Retinal pigment epithelial cell (primary cell): Measurements from ENCODE around the gene KCNN3.

Experiments used
- DNase-seq: peaks from one replicate; pipeline ENCODE4 v3.0.0-alpha.2; 2010; ENCODE audit warnings: low read depth
- H3K4me3 ChIP-seq: 2 replicates; pipeline ENCODE4 v1.5.1; 2011; ENCODE audit warnings: mild to moderate bottlenecking, low read length, control low read depth, moderate library complexity
- TF ChIP-seq, protein P1 (sequence below): conservative IDR thresholded peaks from 2 replicates; pipeline ENCODE4 v1.5.1; 2011; ENCODE audit warnings: low read depth, low read length, control low read depth, inconsistent platforms

Gene KCNN3

DNA sequence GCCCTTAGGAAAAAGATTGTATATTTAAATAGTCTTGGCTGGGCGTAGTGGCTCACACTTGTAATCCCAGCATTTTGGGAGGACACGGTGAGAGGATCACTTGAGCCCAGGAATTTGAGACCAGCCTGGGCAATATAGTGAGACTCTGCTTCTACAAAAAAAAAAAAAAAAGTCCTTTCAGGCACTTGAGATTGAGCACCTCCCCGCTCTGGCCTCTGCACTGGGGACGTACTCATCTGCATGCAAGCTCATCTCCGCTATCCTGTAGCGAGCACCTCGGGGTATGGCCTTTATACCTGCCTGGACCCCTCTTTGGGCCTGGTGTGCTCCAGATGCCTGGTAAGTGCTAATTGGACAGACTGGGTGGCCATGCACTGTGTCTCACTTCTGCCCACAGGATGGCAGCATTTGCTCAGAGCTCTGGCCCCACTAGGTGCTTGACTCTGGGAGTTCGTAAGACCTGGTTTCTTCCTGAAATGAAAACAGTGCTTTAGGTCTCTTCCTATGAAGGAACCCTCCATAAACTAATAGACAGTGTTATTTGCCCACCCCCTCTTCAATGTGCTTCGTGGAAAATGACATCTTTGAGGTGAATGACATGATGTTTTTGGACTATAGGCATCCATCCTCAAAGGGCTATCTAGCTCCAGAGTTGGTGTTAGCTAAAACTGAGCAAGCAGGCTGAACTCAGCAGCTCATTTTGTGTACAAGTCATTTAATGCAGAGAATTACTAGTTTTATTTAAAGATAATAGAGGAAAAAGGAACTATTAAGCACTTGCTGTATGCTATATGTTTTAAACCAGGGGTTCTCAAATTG lies 200.4 kb downstream of the KCNN3 start:
- TF ChIP-seq, protein P1, sequence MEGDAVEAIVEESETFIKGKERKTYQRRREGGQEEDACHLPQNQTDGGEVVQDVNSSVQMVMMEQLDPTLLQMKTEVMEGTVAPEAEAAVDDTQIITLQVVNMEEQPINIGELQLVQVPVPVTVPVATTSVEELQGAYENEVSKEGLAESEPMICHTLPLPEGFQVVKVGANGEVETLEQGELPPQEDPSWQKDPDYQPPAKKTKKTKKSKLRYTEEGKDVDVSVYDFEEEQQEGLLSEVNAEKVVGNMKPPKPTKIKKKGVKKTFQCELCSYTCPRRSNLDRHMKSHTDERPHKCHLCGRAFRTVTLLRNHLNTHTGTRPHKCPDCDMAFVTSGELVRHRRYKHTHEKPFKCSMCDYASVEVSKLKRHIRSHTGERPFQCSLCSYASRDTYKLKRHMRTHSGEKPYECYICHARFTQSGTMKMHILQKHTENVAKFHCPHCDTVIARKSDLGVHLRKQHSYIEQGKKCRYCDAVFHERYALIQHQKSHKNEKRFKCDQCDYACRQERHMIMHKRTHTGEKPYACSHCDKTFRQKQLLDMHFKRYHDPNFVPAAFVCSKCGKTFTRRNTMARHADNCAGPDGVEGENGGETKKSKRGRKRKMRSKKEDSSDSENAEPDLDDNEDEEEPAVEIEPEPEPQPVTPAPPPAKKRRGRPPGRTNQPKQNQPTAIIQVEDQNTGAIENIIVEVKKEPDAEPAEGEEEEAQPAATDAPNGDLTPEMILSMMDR: peak; percentile 92
- DNase-seq: peak; percentile 39
- H3K4me3 ChIP-seq: no peak overlapping the region

DNA sequence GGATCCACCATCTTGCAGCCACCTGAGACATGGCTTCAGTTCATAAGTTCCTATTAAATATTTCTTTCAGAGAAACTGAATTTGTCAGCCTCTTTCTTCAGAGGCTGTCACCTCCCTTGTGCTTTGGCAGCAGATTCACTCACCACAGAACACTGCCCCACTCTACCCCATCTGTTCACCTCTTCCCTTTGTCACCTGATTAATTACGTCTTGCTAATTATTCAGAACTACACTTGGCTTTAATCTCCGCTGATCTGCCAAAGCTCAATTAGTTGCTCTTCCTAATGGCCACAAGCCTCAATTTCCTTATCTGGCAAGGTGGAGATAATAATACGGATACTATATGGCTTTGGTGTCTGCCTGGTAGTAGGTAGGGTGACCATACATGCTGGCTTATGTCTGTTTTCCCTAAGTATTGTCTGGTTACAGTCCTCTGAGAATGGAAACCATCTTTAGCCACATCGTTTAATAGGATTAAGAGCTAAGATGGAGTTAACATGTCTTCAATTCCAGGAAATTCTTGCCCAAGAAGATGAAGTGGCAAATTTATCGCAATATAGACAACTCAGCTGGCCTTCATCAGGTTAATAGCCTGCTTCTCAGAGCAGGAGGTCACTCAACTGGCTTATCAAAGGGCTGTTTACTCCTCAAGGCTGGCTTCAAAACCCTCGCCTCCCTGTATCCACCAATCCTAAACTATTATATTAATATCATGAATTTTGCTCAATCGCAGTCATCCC lies 203.9 kb downstream of the KCNN3 start:
- no peak for DNase-seq
- TF ChIP-seq, protein P1: no peak
- no peak overlapping the region for H3K4me3 ChIP-seq

DNA sequence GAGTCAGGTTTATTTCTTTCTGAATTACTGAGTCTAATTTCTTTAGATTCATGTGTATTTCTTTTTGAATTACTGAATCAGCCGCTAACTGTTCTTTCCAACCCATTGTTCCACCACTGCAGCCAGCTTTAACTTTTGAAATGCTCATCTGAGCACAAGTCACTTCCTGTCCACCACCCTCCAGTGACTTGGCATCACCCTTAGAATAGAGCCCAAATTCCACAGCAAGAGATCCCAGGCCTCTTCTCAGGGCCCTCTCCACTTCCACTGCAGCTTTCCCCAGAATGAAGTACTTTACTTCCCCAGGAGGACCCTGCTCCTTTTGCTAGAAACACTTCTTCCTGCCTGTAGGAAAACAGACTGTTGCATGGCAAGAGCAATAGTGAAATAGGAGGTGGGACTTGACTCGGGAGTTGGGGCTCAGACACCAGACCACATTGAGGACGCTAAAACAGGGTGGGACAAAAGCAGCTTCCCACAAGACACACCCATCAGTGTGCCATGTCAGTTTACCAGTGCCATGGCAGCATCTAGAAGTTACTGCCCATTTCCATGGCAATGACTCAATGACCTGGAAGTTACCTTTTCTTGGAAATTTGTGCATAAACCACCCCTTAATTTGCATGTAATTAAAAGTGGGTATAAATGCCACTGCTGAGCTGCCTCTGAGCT lies 205.6 kb downstream of the KCNN3 start:
- no peak overlapping the region for H3K4me3 ChIP-seq
- TF ChIP-seq, protein P1: no peak
- no peak for DNase-seq

DNA sequence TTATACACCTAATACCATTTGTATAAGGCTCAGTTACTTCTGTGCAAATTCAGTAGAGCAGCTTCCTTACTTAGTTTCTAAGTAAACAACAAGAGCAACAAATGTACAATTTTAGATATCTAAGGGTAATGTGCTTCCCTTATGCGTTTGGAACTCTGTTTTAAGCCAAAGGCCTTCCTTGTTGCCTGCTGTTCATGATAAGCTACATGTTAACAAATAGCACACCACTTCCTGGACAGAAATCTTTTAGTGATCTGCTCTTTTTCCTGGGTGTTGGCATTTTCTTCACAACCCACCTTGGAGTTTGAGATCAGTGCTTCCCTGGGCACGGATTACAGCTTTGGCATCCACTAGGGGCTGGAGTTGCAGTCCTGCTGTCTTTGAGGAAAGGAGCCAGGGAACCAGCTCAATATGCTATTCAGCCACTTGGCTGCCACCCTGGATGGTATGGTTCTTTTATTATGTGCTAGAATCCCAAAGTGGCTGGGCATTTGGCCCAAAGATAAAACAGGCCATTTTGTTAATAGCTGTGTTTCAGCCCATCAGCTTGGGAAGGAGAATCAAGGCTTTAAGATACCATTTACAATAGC lies 206.5 kb downstream of the KCNN3 start:
- no peak overlapping the region for H3K4me3 ChIP-seq
- DNase-seq: no peak
- TF ChIP-seq, protein P1: no peak

DNA sequence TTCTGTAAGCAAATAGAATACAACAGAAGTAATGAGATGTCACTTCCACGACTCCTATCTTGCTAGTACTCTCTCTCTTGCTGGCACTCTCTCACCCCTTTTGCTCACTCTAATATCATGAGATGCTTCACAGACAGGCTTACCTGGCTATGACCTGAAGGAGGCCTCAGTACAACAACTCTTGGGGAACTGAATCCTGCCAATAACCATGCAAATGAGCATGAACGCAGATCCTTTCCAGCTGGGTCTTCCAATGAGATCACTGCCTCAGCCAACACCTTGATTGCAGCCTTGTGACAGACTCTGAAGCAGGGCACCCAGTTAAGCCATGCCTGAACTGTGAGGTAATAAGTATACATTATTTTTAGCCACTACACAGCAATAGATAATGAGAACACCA lies 209.0 kb downstream of the KCNN3 start:
- no peak for DNase-seq
- no peak overlapping the region for H3K4me3 ChIP-seq
- TF ChIP-seq, protein P1: no peak

DNA sequence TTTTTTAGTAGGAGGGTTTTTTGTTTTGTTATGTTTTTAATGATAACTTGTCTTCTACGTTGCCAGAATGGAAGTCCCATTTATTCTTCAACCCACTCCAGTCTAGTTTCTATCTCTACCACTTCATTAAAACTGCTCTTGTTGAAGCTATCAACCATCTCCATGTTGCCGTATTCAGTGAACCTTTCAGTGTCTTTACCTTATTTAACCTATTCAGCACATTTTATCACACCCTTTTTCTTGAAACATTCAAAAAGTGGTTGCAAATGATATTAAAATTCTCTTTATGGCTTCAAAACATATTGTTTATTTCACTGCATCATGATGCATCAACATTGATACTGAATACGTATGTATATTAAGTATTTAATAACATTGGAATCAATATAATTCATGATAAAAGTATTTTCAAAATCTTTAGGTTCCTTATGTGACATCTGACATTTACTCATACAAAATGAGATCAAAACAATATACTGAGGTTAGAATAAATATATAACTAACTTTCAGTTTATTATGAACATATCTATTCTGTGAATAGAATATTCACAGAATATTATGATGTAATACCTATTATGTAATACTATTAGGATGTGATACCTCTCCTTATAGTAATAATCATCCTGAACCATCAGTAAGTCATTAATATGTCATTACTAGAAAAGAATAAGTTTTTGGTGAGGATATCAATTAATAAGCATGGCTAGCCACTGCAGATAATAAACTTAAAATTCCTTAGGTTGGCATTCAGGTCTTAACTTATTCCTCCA lies 210.1 kb downstream of the KCNN3 start:
- no peak for DNase-seq
- H3K4me3 ChIP-seq: no peak overlapping the region
- TF ChIP-seq, protein P1: no peak
